SK-N-SH (cell line): Measurements from ENCODE around the gene CLCNKB.

Experiments
- CHD2 ChIP-seq: fragments of 150-350 bp; IDR thresholded peaks from 2 replicates; pipeline ENCODE4 v1.6.1; 2018; ENCODE audit warnings: low read length; ENCODE audit not compliant: partially characterized antibody
- GATA2 ChIP-seq: sonication (generic); formaldehyde crosslinking; IDR thresholded peaks from 2 replicates; pipeline ENCODE4 v1.5.0; 2020; ENCODE audit warnings: mild to moderate bottlenecking, missing genetic modification reagents
- JUND ChIP-seq: IDR thresholded peaks from 2 replicates; pipeline ENCODE4 v1.4.0; 2012
- MXI1 ChIP-seq: IDR thresholded peaks from 2 replicates; pipeline ENCODE4 v1.6.1; 2012; ENCODE audit warnings: mild to moderate bottlenecking, low read depth, low read length, improper control_type of control experiment
- POLR2AphosphoS5 ChIP-seq: IDR thresholded peaks from 2 replicates; pipeline ENCODE4 v1.6.1; 2012; ENCODE audit warnings: low read depth, low read length
- RCOR1 ChIP-seq: fragments of 150-350 bp; IDR thresholded peaks from 2 replicates; pipeline ENCODE4 v1.6.1; 2017; ENCODE audit warnings: antibody characterized with exemption, low read length
- RFX5 ChIP-seq: IDR thresholded peaks from 2 replicates; pipeline ENCODE4 v1.6.1; 2012; ENCODE audit warnings: mild to moderate bottlenecking, improper control_type of control experiment, low read length
- SMC3 ChIP-seq: IDR thresholded peaks from 2 replicates; pipeline ENCODE4 v1.6.1; 2012; ENCODE audit warnings: low read depth, low read length, improper control_type of control experiment
- TAF1 ChIP-seq: IDR thresholded peaks from 2 replicates; pipeline ENCODE4 v1.6.1; 2012; ENCODE audit warnings: low read depth, mild to moderate bottlenecking, low read length, moderate library complexity, borderline replicate concordance
- TCF12 ChIP-seq: IDR thresholded peaks from 2 replicates; pipeline ENCODE4 v1.4.0; 2012
- TF ChIP-seq, protein P1 (sequence below): fragments of 200-600 bp; sonication (generic); IDR thresholded peaks from 2 replicates; pipeline ENCODE4 v1.6.1; 2017; ENCODE audit warnings: antibody characterized with exemption, mild to moderate bottlenecking, moderate library complexity

DNA sequence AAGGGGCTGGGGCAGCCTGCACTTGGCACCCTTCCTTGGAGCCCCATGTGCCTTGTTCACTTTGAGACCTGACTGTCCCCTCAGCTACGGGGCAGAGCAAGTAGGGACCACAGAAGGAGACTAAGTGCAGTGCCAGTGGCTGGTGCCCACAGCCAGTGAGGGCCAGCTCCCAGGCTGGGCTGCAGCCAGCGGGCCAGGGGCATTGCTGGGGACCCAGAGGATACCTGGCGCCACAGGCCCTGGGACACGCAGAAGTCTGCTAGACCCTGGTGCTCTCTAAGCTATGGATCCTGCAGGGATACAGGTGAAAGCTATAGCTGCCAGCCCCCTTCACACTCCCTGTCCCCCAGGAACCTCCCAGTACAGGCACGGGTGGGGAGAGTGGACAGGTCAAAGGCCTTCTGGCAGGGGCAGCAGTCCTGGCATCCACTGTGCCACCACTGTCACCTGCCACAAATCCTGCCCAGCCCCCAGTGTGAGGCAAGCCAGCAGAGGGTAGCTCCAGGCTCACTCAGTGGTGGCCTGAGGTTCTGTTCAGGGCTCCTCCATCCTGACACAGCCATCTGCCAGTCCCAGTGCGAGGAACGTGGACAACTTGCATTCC, 20.4 kb upstream of the CLCNKB start:
- no peak for TF ChIP-seq GATA2 (CRISPR knock-in tag)
- TF ChIP-seq CHD2, result no peak
- TF ChIP-seq JUND, result no peak
- no peak for TF ChIP-seq TAF1
- no peak for TF ChIP-seq POLR2AphosphoS5
- TF ChIP-seq, protein P1, sequence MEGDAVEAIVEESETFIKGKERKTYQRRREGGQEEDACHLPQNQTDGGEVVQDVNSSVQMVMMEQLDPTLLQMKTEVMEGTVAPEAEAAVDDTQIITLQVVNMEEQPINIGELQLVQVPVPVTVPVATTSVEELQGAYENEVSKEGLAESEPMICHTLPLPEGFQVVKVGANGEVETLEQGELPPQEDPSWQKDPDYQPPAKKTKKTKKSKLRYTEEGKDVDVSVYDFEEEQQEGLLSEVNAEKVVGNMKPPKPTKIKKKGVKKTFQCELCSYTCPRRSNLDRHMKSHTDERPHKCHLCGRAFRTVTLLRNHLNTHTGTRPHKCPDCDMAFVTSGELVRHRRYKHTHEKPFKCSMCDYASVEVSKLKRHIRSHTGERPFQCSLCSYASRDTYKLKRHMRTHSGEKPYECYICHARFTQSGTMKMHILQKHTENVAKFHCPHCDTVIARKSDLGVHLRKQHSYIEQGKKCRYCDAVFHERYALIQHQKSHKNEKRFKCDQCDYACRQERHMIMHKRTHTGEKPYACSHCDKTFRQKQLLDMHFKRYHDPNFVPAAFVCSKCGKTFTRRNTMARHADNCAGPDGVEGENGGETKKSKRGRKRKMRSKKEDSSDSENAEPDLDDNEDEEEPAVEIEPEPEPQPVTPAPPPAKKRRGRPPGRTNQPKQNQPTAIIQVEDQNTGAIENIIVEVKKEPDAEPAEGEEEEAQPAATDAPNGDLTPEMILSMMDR, result no peak
- TF ChIP-seq SMC3, result no peak
- TF ChIP-seq MXI1, result no peak
- TF ChIP-seq RFX5, result no peak
- no peak for TF ChIP-seq TCF12
- TF ChIP-seq RCOR1, result no peak
